Measurements from ENCODE around the gene CHML.

The CHML gene

GRCh38 chr1:241632987-241633386 lies 7.2 kb downstream of the CHML start:
- no peaks in the 10 kb centered on the region for H3K9me3 ChIP-seq
- H3K27ac ChIP-seq = no peak overlapping the region
- H3K36me3 ChIP-seq = peaks cover 0 to 12% (median 4%) of the 10 kb centered on the region in 3 donors
- H3K4me1 ChIP-seq = peaks cover 0 to 31% (median 5%) of the 10 kb centered on the region in 4 donors
- TF ChIP-seq, protein P1, sequence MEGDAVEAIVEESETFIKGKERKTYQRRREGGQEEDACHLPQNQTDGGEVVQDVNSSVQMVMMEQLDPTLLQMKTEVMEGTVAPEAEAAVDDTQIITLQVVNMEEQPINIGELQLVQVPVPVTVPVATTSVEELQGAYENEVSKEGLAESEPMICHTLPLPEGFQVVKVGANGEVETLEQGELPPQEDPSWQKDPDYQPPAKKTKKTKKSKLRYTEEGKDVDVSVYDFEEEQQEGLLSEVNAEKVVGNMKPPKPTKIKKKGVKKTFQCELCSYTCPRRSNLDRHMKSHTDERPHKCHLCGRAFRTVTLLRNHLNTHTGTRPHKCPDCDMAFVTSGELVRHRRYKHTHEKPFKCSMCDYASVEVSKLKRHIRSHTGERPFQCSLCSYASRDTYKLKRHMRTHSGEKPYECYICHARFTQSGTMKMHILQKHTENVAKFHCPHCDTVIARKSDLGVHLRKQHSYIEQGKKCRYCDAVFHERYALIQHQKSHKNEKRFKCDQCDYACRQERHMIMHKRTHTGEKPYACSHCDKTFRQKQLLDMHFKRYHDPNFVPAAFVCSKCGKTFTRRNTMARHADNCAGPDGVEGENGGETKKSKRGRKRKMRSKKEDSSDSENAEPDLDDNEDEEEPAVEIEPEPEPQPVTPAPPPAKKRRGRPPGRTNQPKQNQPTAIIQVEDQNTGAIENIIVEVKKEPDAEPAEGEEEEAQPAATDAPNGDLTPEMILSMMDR (IDR thresholded peaks at IDR 0.05) = no peak
- no peak overlapping the region for H3K4me3 ChIP-seq
- no peak for DNase-seq
- intact Hi-C loops (cut with DNase I; ENCODE audit: low total_unique reads) = no loop called here
- no peaks in the 10 kb centered on the region for H3K27me3 ChIP-seq

DNA sequence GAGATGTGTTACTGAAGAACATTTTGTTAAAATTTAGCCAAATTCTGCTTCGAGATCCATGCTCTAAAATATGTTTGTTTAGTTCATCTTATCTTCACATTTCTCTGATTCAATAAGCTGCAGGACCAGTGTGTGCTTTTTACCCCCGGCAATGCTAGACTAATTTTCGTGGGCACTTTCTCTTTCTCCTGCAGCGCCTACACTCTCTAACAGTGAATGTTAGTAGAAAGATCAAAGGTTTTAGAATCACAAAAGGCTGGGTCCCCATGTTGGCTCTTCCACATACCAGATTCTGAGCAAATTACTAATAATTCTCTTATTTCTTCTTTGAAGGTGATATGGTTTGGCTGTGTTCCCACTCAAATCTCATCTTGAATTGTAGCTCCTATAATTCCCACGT lies 8.5 kb downstream of the CHML start:
- no peak overlapping the region for H3K4me3 ChIP-seq
- no peaks in the 10 kb centered on the region for H3K27me3 ChIP-seq
- H3K36me3 ChIP-seq = peaks cover 0 to 12% (median 4%) of the 10 kb centered on the region in 3 donors
- H3K27ac ChIP-seq = no peak overlapping the region
- no peaks in the 10 kb centered on the region for H3K9me3 ChIP-seq
- TF ChIP-seq, protein P1 (IDR thresholded peaks at IDR 0.05) = no peak
- intact Hi-C loops (cut with DNase I; ENCODE audit: low total_unique reads) = no loop called here
- no peak for DNase-seq
- H3K4me1 ChIP-seq = peaks cover 0 to 25% (median 0%) of the 10 kb centered on the region in 4 donors

DNA sequence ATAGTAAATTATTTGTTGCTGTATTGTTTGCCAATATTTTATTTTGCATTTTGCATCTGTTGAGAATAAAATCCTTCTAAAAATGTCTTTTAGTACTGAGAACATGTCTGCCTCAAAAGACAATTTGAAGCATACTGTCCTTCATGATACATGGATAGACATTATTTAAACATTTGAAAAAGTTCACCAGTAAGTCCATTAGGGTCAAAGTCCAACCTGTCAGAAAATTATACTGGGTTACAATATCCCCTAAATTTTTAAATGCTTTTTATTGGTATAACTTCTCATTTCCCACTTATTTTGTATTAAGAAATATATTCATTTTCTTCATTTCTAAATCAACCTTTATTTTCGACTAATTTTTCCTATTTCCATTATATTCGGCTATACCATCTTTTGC lies 9.3 kb downstream of the CHML start:
- Histone ChIP-seq H3K9me3 (no peaks in the 10 kb centered on the region), H3K4me1 (peaks cover 0 to 21% (median 0%) of the 10 kb centered on the region in 4 donors), H3K27ac (no peak overlapping the region), H3K4me3 (no peak overlapping the region), H3K27me3 (no peaks in the 10 kb centered on the region), H3K36me3 (peaks cover 0 to 12% (median 4%) of the 10 kb centered on the region in 3 donors)
- no peak for DNase-seq
- intact Hi-C loops (cut with DNase I; ENCODE audit: low total_unique reads) = no loop called here
- TF ChIP-seq, protein P1 (IDR thresholded peaks at IDR 0.05) = no peak

- Histone ChIP-seq H3K27me3 (no peaks in the 10 kb centered on the region), H3K4me1 (peaks cover 0 to 21% (median 0%) of the 10 kb centered on the region in 4 donors), H3K36me3 (peaks cover 0 to 9% (median 4%) of the 10 kb centered on the region in 3 donors), H3K27ac (no peak overlapping the region), H3K9me3 (no peaks in the 10 kb centered on the region), H3K4me3 (no peak overlapping the region)
- intact Hi-C loops (cut with DNase I; ENCODE audit: low total_unique reads) = no loop called here
- TF ChIP-seq, protein P1 (IDR thresholded peaks at IDR 0.05) = no peak
- DNase-seq = no peak
Observed at GRCh38 chr1:241630476-241630875, 9.7 kb downstream of the CHML start.

- H3K4me3 ChIP-seq = no peak overlapping the region
- H3K27me3 ChIP-seq = no peaks in the 10 kb centered on the region
- peaks cover 0 to 4% (median 0%) of the 10 kb centered on the region in 3 donors for H3K36me3 ChIP-seq
- H3K9me3 ChIP-seq = no peaks in the 10 kb centered on the region
- DNase-seq = no peak
- H3K4me1 ChIP-seq = peaks cover 0 to 21% (median 0%) of the 10 kb centered on the region in 4 donors
- intact Hi-C loops (cut with DNase I; ENCODE audit: low total_unique reads) = no loop called here
- H3K27ac ChIP-seq = no peak overlapping the region
- TF ChIP-seq, protein P1 (IDR thresholded peaks at IDR 0.05) = no peak
Observed at GRCh38 chr1:241630005-241630404, 10.2 kb downstream of the CHML start.
